ENCODE measurements around the gene PRF1.
"Not testable (repeated sequence)": the region's sequence is repeated elsewhere in the genome, so short reads cannot be mapped to it uniquely, and the experiment has no call there.

PRF1 gene

GRCh38 chr10:70617798-70618568, 15.4 kb upstream of the PRF1 start:
- no peak for DNase-seq (ENCODE audit: low read depth)

- no peak for DNase-seq (ENCODE audit: low read depth)
Observed at GRCh38 chr10:70616761-70617160, 14.2 kb upstream of the PRF1 start.

- DNase-seq (ENCODE audit: low read depth): no peak
Observed at GRCh38 chr10:70615784-70616522, 13.4 kb upstream of the PRF1 start.

GRCh38 chr10:70615211-70615610, 12.7 kb upstream of the PRF1 start:
- DNase-seq (ENCODE audit: low read depth): no peak

- DNase-seq (ENCODE audit: low read depth): not testable (repeated sequence)
Observed at GRCh38 chr10:70614364-70614763, 11.8 kb upstream of the PRF1 start.

- DNase-seq (ENCODE audit: low read depth): no peak
Observed at GRCh38 chr10:70613941-70614340, 11.4 kb upstream of the PRF1 start.

- no peak for DNase-seq (ENCODE audit: low read depth)
Observed at GRCh38 chr10:70607936-70608335, 5.4 kb upstream of the PRF1 start.

GRCh38 chr10:70605161-70605560, 2.6 kb upstream of the PRF1 start:
- DNase-seq (ENCODE audit: low read depth): no peak

GRCh38 chr10:70604106-70604505, 1.6 kb upstream of the PRF1 start:
- no peak for DNase-seq (ENCODE audit: low read depth)

GRCh38 chr10:70603449-70603801, 884 bp upstream of the PRF1 start:
- no peak for DNase-seq (ENCODE audit: low read depth)

GRCh38 chr10:70601746-70602145, 795 bp downstream of the PRF1 start:
- DNase-seq (ENCODE audit: low read depth): no peak

GRCh38 chr10:70600512-70601395, 1.8 kb downstream of the PRF1 start:
- DNase-seq (ENCODE audit: low read depth): no peak

GRCh38 chr10:70599791-70600190, 2.8 kb downstream of the PRF1 start:
- DNase-seq (ENCODE audit: low read depth): no peak

- no peak for DNase-seq (ENCODE audit: low read depth)
Observed at GRCh38 chr10:70599319-70599718, 3.2 kb downstream of the PRF1 start.

GRCh38 chr10:70598857-70599295, 3.7 kb downstream of the PRF1 start:
- no peak for DNase-seq (ENCODE audit: low read depth)

GRCh38 chr10:70597856-70598815, 4.4 kb downstream of the PRF1 start:
- no peak for DNase-seq (ENCODE audit: low read depth)

- DNase-seq (ENCODE audit: low read depth): no peak
Observed at GRCh38 chr10:70596860-70597809, 5.4 kb downstream of the PRF1 start.

GRCh38 chr10:70596110-70596798, 6.3 kb downstream of the PRF1 start:
- no peak for DNase-seq (ENCODE audit: low read depth)

- no peak for DNase-seq (ENCODE audit: low read depth)
Observed at GRCh38 chr10:70595566-70596016, 7.0 kb downstream of the PRF1 start.

- DNase-seq (ENCODE audit: low read depth): no peak
Observed at GRCh38 chr10:70594161-70594560, 8.4 kb downstream of the PRF1 start.
